Choroid plexus epithelial cell (primary cell): ENCODE data around the gene SELENOP.

Source experiments
- DNase-seq: peaks from one replicate; pipeline ENCODE4 v3.0.0-alpha.2; 2010; ENCODE audit warnings: low read depth
- H3K4me3 ChIP-seq: 2 replicates; pipeline ENCODE4 v1.5.1; 2011; ENCODE audit warnings: low read depth, mild to moderate bottlenecking, control low read depth, low read length, moderate library complexity
- CTCF ChIP-seq: conservative IDR thresholded peaks from 2 replicates; pipeline ENCODE4 v1.5.1; 2011; ENCODE audit warnings: low read depth, mild to moderate bottlenecking, control low read depth, inconsistent platforms, low read length, moderate library complexity

Gene SELENOP

GRCh38 chr5:42839196-42839595 is 27.5 kb upstream of the SELENOP start:
- no peak for DNase-seq
- TF ChIP-seq CTCF = no peak
- H3K4me3 ChIP-seq = no peak overlapping the region

GRCh38 chr5:42837601-42838000 is 25.9 kb upstream of the SELENOP start:
- no peak for DNase-seq
- H3K4me3 ChIP-seq = no peak overlapping the region
- no peak for TF ChIP-seq CTCF

DNA sequence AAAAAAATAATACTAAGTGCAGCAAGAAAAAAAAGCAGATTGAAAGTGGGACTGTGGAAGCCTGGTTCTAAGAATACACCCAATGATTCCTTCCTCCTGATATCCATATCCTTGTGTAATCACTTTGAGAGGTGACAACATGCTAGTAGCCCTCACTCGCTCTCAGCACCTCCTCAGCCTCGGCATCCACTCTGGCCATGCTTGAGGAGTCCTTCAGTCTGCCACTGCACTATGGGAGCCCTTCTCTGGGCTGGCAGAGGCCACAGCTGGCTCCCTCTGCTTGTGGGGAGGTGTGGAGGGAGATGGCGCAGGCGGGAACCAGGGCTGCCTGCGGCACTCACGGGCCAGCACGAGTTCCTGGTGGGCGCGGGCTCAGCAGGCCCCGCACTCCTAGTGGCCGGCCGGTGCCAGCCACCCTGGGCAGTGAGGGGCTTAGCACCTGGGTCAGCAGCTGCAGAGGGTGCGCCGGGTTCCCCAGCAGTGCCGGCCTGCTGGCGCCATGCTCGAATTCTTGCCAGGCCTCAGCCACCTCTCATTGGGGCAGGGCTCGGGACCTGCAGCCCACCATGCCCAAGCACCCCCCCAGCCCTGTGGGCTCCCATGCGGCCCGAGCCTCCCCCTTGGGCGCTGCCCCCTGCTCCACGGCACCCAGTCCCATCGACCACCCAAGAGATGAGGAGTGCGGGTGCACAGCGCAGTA is 24.5 kb upstream of the SELENOP start:
- no peak for DNase-seq
- TF ChIP-seq CTCF = no peak
- no peak overlapping the region for H3K4me3 ChIP-seq

DNA sequence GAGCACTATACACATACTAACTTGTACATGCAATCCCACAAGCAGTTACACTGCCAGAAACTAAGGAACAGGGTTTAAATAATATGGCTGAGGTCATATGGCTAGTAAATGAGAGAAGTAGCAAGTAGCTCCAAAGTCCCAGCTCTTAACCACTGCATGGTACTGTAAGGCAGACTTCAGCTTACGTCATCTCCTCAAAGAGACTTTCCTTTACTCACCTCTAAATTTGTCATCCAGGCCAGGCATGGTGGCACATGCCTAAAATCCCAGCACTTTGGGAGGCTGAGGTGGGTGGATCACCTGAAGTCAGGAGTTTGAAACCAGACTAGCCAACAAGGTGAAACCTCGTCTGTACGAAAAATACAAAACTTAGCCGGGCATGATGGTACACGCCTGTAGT is 20.4 kb upstream of the SELENOP start:
- no peak overlapping the region for H3K4me3 ChIP-seq
- no peak for TF ChIP-seq CTCF
- no peak for DNase-seq

- DNase-seq = no peak
- TF ChIP-seq CTCF = no peak
- H3K4me3 ChIP-seq = no peak overlapping the region
These were observed 19.2 kb upstream of the SELENOP start for GRCh38 chr5:42830924-42831323.

GRCh38 chr5:42828671-42829070 is 17.0 kb upstream of the SELENOP start:
- DNase-seq = no peak
- no peak overlapping the region for H3K4me3 ChIP-seq
- TF ChIP-seq CTCF = no peak
